Measurements from ENCODE around the gene URB1.

DNA sequence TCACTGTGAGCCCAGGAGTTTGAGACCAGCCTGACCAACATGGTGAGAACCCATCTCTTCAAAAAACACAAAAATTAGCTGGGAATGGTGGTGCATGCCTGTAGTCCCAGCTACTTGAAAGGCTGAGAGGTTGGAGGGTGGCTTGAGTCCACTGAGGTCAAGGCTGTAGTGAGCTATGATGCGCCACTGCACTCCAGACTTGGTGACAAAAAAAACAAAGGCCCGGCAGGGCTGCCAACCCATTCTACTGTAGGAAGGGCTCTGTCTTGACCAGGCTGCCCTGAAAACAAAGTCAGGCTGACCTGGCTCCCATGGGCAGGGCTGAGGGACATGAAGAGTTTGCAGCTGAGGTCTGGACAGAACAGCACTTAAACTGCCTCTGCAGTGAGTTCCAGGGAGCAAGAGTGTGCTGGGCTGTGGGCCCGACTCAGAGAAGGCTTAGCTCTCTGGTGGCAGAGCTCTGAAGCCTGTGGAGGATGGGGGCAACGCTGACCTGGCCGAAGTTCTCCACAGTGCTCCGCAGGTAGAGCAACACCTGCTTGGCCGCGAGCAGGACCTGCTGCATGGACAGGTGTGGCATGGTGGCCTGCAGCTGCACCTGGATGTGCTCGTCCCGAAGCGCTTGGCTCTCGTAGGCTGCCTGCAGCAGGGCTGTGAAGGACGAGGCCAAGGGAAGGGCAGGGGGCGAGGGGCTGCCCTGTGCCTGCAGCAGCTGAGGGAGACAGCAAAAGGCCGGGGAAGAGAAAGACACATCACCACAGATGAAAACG lies 42.4 kb downstream of the URB1 start:
- TF ChIP-seq, protein P1, sequence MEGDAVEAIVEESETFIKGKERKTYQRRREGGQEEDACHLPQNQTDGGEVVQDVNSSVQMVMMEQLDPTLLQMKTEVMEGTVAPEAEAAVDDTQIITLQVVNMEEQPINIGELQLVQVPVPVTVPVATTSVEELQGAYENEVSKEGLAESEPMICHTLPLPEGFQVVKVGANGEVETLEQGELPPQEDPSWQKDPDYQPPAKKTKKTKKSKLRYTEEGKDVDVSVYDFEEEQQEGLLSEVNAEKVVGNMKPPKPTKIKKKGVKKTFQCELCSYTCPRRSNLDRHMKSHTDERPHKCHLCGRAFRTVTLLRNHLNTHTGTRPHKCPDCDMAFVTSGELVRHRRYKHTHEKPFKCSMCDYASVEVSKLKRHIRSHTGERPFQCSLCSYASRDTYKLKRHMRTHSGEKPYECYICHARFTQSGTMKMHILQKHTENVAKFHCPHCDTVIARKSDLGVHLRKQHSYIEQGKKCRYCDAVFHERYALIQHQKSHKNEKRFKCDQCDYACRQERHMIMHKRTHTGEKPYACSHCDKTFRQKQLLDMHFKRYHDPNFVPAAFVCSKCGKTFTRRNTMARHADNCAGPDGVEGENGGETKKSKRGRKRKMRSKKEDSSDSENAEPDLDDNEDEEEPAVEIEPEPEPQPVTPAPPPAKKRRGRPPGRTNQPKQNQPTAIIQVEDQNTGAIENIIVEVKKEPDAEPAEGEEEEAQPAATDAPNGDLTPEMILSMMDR (IDR thresholded peaks at IDR 0.05): no peak
- no peak for TF ChIP-seq POLR2AphosphoS5 (IDR thresholded peaks at IDR 0.05; ENCODE audit: low read depth, low read length)
- TF ChIP-seq, protein P2, sequence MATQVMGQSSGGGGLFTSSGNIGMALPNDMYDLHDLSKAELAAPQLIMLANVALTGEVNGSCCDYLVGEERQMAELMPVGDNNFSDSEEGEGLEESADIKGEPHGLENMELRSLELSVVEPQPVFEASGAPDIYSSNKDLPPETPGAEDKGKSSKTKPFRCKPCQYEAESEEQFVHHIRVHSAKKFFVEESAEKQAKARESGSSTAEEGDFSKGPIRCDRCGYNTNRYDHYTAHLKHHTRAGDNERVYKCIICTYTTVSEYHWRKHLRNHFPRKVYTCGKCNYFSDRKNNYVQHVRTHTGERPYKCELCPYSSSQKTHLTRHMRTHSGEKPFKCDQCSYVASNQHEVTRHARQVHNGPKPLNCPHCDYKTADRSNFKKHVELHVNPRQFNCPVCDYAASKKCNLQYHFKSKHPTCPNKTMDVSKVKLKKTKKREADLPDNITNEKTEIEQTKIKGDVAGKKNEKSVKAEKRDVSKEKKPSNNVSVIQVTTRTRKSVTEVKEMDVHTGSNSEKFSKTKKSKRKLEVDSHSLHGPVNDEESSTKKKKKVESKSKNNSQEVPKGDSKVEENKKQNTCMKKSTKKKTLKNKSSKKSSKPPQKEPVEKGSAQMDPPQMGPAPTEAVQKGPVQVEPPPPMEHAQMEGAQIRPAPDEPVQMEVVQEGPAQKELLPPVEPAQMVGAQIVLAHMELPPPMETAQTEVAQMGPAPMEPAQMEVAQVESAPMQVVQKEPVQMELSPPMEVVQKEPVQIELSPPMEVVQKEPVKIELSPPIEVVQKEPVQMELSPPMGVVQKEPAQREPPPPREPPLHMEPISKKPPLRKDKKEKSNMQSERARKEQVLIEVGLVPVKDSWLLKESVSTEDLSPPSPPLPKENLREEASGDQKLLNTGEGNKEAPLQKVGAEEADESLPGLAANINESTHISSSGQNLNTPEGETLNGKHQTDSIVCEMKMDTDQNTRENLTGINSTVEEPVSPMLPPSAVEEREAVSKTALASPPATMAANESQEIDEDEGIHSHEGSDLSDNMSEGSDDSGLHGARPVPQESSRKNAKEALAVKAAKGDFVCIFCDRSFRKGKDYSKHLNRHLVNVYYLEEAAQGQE (IDR thresholded peaks at IDR 0.05; ENCODE audit: insufficient read depth in 1 of 2, low read depth in 2 of 2, low read length in 1 of 2): no peak
- no peak for TF ChIP-seq TCF7L2 (IDR thresholded peaks at IDR 0.05; ENCODE audit: low read depth, low read length)
